HepG2 (cell line): ENCODE measurements around the gene DOCK4. TPM values are rescaled to one million over a fixed set of nuclear protein-coding genes. Genes with fewer than 3 reads are reported as not detected.

Experiments
- ARID5B ChIP-seq: IDR thresholded peaks from 2 replicates; pipeline ENCODE4 v1.4.0; 2020; ENCODE audit warnings: mild to moderate bottlenecking, missing genetic modification reagents
- BRF2 ChIP-seq: sonication (generic); formaldehyde crosslinking; IDR thresholded peaks from 2 replicates; pipeline ENCODE4 v1.8.1; 2022; ENCODE audit warnings: mild to moderate bottlenecking, missing genetic modification reagents
- CCDC6 ChIP-seq: sonication (generic); formaldehyde crosslinking; IDR thresholded peaks from 2 replicates; pipeline ENCODE4 v1.8.1; 2022; ENCODE audit warnings: mild to moderate bottlenecking, missing genetic modification reagents, moderate library complexity
- CENPT ChIP-seq: sonication (generic); formaldehyde crosslinking; IDR thresholded peaks from 2 replicates; pipeline ENCODE4 v1.8.0; 2022; ENCODE audit warnings: low read depth, mild to moderate bottlenecking, moderate library complexity, missing genetic modification reagents
- E2F1 ChIP-seq: sonication (generic); formaldehyde crosslinking; IDR thresholded peaks from 2 replicates; pipeline ENCODE4 v1.5.0; 2020; ENCODE audit warnings: missing genetic modification reagents
- GATAD2A ChIP-seq: IDR thresholded peaks from 2 replicates; pipeline ENCODE4 v1.6.1; 2016
- HINFP ChIP-seq: sonication (generic); formaldehyde crosslinking; IDR thresholded peaks from 2 replicates; pipeline ENCODE4 v1.4.0; 2020; ENCODE audit warnings: low read depth, mild to moderate bottlenecking, missing genetic modification reagents
- MEF2D ChIP-seq: sonication (generic); formaldehyde crosslinking; IDR thresholded peaks from 2 replicates; pipeline ENCODE4 v1.5.1; 2020; ENCODE audit warnings: mild to moderate bottlenecking, missing genetic modification reagents
- PATZ1 ChIP-seq: sonication (generic); formaldehyde crosslinking; IDR thresholded peaks from 2 replicates; pipeline ENCODE4 v1.4.0; 2020; ENCODE audit warnings: missing genetic modification reagents
- RARA ChIP-seq: IDR thresholded peaks from 2 replicates; pipeline ENCODE4 v1.6.1; 2016; ENCODE audit warnings: missing genetic modification reagents, missing compliant biosample characterization
- SNAPC2 ChIP-seq: sonication (generic); formaldehyde crosslinking; IDR thresholded peaks from 2 replicates; pipeline ENCODE4 v1.8.1; 2022; ENCODE audit warnings: mild to moderate bottlenecking, missing genetic modification reagents
- UBTF ChIP-seq: sonication (generic); formaldehyde crosslinking; IDR thresholded peaks from 2 replicates; pipeline ENCODE4 v1.4.0; 2020; ENCODE audit warnings: mild to moderate bottlenecking, missing genetic modification reagents
- XBP1 ChIP-seq: sonication (generic); formaldehyde crosslinking; IDR thresholded peaks from 2 replicates; pipeline ENCODE4 v1.5.0; 2020; ENCODE audit warnings: missing genetic modification reagents
- ZNF761 ChIP-seq: sonication (generic); formaldehyde crosslinking; conservative IDR thresholded peaks from 2 replicates; pipeline ENCODE4 v1.4.0; 2020; ENCODE audit warnings: mild to moderate bottlenecking, missing genetic modification reagents
- polyA plus RNA-seq, 8 experiments: library from polyadenylated mRNA; depleted of rRNA in 3 of 8; stranded (reverse) in 7 of 8; unstranded in 1 of 8; fragments of >200 nt; fragmentation: Illumina TruSeq in 4 of 8; extraction: Trizol in 4 of 8; gene quantifications; 2 replicates each; pipeline versions ENCODE4 v1.2.1 to v1.2.3, GENCODE V29; 2011 to 2016; ENCODE audit warnings: low read depth in 4 of 8, missing spikeins in 1 of 8, mixed read lengths in 1 of 8; ENCODE audit not compliant: insufficient read depth in 1 of 8
- total RNA-seq, 5 experiments: library from RNA; depleted of rRNA; stranded (reverse); fragments of >200 nt; fragmentation: Illumina TruSeq; extraction: Trizol; gene quantifications; 2 replicates each; pipeline ENCODE4 v1.2.3, GENCODE V29; 2016; ENCODE audit warnings: low read depth in 1 of 5
- TF ChIP-seq, protein P1 (sequence below): IDR thresholded peaks from 2 replicates; pipeline ENCODE4 v1.6.1; 2012; ENCODE audit warnings: inconsistent platforms

The DOCK4 gene
- total and polyA plus RNA-seq, 2 of the 13 experiments (the other 11 are each of a cell fraction or from before 2014, with no cell fraction given): 13.5 to 17.4 TPM

DNA sequence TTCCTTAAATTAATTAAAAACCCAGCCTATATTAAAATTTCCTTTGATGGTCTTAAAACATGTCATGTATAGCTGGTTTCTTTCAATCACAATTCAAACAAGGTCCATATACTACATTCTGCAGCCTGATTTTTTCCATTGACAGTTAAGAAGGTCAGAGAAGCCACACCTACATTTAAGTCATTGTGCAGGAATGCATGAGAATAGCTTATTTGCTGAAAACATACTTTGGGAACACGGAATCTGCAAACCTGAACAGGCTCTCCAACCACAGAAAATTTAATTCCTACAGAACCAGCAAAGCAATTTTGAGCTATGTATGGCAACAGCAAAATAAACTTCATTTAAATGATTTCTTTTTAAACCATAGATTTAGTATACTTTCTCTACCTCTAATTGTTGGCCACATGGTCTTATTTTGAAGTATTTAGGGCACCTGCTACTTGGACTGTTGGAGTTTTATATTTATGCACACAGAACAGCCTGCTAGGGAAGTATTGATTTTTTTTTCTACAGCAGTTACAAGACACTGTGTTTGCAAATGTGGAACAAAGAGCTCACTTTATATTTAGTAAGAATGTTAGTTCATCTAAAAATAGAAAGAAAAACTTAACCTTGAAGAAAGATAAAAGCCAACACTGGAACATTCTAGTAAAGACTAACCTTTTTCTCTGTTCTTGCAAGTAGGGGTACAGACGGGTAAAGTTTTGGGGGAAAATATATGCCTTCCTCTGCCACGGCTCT, 403.0 kb downstream of the DOCK4 start (continued):
- TF ChIP-seq HINFP (CRISPR knock-in tag) (no peak), MEF2D (CRISPR knock-in tag) (peak; percentile 90), SNAPC2 (CRISPR knock-in tag) (no peak), RARA (CRISPR knock-in tag) (no peak), ARID5B (CRISPR knock-in tag) (peak; percentile 50; the same call in 1 of the 2 replicates), PATZ1 (CRISPR knock-in tag) (no peak), XBP1 (no peak), UBTF (no peak), CCDC6 (CRISPR knock-in tag) (no peak), E2F1 (no peak), BRF2 (no peak), GATAD2A (CRISPR knock-in tag) (peak; percentile 59), CENPT (CRISPR knock-in tag) (no peak), ZNF761 (CRISPR knock-in tag) (no peak)
- TF ChIP-seq, protein P1, sequence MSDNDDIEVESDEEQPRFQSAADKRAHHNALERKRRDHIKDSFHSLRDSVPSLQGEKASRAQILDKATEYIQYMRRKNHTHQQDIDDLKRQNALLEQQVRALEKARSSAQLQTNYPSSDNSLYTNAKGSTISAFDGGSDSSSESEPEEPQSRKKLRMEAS: no peak
